GM12892 (cell line): ENCODE measurements around the gene TAB3. TPM values are rescaled to one million over a fixed set of nuclear protein-coding genes. Genes with fewer than 3 reads are reported as not detected.
A peak's percentile ranks its signal among the peaks of the same experiment; 100 is the strongest.

Experiments
- DNase-seq: peaks from one replicate; pipeline ENCODE4 v3.0.0; 2011; ENCODE audit not compliant: insufficient read length
- FAIRE-seq: peaks from 2 replicates; lab custom pipeline; 2011; peaks lifted over from hg19 to GRCh38; lab: Jason Lieb, UNC
- POLR2A ChIP-seq: IDR thresholded peaks from 2 replicates; pipeline ENCODE4 v1.6.1; 2011; ENCODE audit warnings: low read depth, low read length, control low read depth
- POLR2AphosphoS5 ChIP-seq: IDR thresholded peaks from 2 replicates; pipeline ENCODE4 v1.6.1; 2011; ENCODE audit warnings: low read depth, low read length, control low read depth
- TAF1 ChIP-seq: IDR thresholded peaks from 2 replicates; pipeline ENCODE4 v1.6.1; 2011; ENCODE audit warnings: low read depth, mild to moderate bottlenecking, control low read depth, low read length, borderline replicate concordance
- polyA plus RNA-seq: library from polyadenylated mRNA; unstranded; fragments of >200 nt; gene quantifications from one replicate; pipeline ENCODE4 v1.2.1, GENCODE V29; 2012; ENCODE audit warnings: missing spikeins, inconsistent platforms; ENCODE audit not compliant: missing spikeins

The TAB3 gene, protein sequence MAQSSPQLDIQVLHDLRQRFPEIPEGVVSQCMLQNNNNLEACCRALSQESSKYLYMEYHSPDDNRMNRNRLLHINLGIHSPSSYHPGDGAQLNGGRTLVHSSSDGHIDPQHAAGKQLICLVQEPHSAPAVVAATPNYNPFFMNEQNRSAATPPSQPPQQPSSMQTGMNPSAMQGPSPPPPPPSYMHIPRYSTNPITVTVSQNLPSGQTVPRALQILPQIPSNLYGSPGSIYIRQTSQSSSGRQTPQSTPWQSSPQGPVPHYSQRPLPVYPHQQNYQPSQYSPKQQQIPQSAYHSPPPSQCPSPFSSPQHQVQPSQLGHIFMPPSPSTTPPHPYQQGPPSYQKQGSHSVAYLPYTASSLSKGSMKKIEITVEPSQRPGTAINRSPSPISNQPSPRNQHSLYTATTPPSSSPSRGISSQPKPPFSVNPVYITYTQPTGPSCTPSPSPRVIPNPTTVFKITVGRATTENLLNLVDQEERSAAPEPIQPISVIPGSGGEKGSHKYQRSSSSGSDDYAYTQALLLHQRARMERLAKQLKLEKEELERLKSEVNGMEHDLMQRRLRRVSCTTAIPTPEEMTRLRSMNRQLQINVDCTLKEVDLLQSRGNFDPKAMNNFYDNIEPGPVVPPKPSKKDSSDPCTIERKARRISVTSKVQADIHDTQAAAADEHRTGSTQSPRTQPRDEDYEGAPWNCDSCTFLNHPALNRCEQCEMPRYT
- 5.4 TPM for polyA plus RNA-seq

- DNase-seq (peak; percentile 27), FAIRE-seq (no peak)
- TF ChIP-seq POLR2AphosphoS5, result no peak
- TF ChIP-seq POLR2A, result no peak
- no peak for TF ChIP-seq TAF1
Observed at GRCh38 chrX:30889147-30890140, at the start of gene TAB3. TSS of gene TAB3 (minus strand) at chrX:30889254. CDS start at chrX:30859588, 29,666 bp downstream.

- DNase-seq (no peak), FAIRE-seq (no peak)
- TF ChIP-seq TAF1 (no peak), POLR2AphosphoS5 (no peak), POLR2A (no peak)
Observed at GRCh38 chrX:30938295-30938694, 49.2 kb upstream of the TAB3 start.

GRCh38 chrX:30935985-30936384 lies 46.9 kb upstream of the TAB3 start:
- no peak for DNase-seq
- FAIRE-seq, result no peak
- no peak for TF ChIP-seq POLR2A
- TF ChIP-seq TAF1, result no peak
- TF ChIP-seq POLR2AphosphoS5, result no peak

DNA sequence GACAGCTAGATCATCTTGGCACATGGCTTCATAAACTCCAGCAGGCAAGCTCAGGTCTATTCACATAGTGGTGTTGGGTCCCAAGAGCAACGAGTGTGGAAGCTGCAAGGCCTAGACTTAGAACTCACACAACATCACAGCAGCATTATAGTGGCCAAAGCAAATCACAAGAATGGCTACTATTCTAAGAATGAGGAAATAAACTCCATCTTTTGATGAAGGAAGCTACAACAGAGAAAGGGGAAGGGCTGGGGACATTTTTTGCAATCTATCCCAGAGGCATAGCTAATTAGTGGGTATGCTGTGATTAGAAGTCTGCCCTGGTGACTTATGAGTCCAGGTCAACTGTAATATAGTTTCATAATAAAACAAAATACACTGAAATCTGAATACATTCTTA lies 42.9 kb upstream of the TAB3 start:
- DNase-seq, result no peak
- no peak for FAIRE-seq
- TF ChIP-seq POLR2A, result no peak
- TF ChIP-seq TAF1, result no peak

DNA sequence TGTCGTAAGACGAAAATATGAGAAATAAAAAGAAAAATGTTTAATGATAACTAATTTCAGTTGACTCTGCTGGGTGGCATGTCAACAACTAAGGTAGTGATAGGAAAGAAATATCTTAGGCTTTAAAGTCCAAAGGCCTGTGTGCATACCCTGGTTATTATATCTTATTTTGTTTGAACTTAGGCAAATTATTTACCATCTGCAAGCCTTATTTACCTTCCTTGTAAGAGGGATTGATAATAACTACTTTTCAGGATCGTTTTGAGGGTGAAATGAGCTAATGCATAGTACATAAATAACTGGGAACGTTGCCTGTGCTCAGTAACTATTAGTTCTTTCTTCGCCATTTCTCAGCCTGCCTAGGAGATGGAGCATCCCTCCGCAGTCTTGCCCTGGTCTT lies 41.6 kb upstream of the TAB3 start:
- no peak for DNase-seq
- TF ChIP-seq POLR2A (no peak), TAF1 (no peak), POLR2AphosphoS5 (no peak)
- no peak for FAIRE-seq

- DNase-seq (no peak), FAIRE-seq (no peak)
- TF ChIP-seq POLR2AphosphoS5 (no peak), TAF1 (no peak), POLR2A (no peak)
Observed at GRCh38 chrX:30930143-30930542, 41.1 kb upstream of the TAB3 start.

DNA sequence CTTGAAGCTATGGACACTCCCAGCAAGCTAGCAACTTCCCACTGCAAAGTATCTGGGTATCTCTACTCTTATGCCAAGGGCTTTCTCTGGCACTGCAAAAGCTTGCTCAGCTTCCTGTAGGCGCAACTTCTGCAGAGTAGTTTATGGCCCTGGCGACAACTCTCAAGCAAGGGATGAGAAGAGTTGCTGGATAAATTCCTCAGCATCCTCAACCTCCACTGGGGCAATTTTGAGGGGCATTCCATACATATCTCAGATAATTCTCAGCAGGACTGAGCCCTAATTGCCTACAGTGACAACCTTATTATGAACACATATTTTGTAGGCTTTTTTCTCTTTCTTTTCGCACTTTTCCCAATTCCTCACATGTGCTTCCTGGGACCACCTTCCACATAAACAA lies 31.2 kb upstream of the TAB3 start:
- TF ChIP-seq POLR2AphosphoS5, result no peak
- DNase-seq (no peak), FAIRE-seq (no peak)

DNA sequence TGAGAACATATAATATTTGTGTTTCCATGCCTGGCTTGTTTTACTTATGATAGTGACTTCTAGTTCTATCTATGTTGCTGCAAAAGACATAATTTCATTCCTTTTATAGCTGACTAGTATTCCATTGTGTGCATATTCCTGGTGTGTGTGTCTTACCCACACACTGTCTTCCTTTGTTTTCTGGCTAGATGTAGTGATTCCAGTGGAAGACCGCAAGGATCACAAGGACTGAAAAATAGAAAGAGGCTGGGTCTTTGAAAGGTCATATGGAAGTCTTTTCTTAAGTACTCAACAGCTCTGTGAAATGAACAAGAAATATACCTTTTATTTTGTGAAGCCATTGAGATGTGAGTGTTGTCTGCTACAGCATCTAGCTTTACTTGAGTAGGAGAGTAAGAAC lies 29.4 kb upstream of the TAB3 start:
- FAIRE-seq, result no peak
- no peak for TF ChIP-seq TAF1

DNA sequence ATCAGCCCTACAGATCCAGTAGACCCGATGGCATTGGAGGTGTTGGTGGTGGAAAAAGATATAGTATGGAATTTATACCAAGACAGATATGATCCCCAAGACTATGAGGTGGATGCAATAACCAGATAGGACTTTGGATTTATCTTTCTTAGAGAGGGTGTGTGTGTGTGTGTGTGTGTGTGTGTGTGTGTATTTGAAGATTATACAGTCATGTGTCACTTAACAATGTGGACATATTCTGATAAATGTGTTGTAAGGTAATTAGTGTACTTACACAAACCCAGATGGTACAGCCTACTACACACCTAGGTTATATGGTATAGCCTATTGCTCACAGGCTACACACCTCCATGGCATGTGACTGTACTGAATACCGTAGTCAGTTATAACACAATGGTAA lies 24.4 kb upstream of the TAB3 start:
- FAIRE-seq, result no peak
- TF ChIP-seq TAF1 (no peak), POLR2A (no peak), POLR2AphosphoS5 (no peak)
- DNase-seq, result no peak

More for the DNA sequence above, 29.4 kb upstream of the TAB3 start:
- no peak for DNase-seq

- DNase-seq, result no peak
- FAIRE-seq, result no peak
- TF ChIP-seq POLR2AphosphoS5 (no peak), TAF1 (no peak), POLR2A (no peak)
Observed at GRCh38 chrX:30910124-30910860, 21.2 kb upstream of the TAB3 start.

DNA sequence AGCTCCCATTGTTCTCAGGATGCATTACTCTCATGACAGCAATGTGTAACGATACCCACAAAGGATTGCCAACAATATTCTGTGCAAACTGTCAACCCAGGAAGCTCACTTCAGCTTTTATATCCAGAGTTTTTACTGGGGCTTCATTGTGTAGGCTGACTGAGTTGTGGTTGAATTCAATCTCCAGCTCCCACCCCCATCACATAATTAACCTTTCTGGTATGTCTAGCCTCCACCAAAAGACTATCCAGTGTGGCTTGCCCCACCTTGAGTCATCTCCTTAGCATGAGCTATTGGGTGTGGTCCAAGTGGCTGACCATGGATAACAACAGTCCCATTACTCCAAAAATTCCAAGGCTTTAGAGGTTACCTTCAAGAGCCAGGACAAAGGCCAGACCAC lies 17.7 kb upstream of the TAB3 start:
- FAIRE-seq, result no peak
- DNase-seq, result no peak
- TF ChIP-seq POLR2A (no peak), TAF1 (no peak), POLR2AphosphoS5 (no peak)

DNA sequence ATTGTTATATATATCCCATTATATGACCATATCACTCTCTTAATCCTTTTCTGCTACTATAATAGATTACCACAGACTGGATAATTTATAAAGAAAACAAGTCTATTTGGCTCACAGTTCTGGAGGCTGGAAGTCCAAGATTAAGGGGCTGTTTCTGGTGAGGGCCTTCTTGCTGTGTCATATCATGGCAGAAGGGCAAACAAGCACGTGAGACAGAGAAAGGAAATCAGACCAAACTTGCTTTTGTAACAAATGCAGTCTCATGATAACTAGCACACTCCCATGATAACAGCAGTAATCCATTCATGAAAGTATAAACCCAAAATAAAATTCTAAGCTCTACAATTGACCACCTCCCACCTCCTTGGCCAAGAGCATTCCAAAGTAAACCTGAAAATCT lies 16.3 kb upstream of the TAB3 start:
- TF ChIP-seq POLR2A (no peak), POLR2AphosphoS5 (no peak), TAF1 (no peak)
- DNase-seq (no peak), FAIRE-seq (no peak)
